Measurements from ENCODE around the gene SCMH1.

DNA sequence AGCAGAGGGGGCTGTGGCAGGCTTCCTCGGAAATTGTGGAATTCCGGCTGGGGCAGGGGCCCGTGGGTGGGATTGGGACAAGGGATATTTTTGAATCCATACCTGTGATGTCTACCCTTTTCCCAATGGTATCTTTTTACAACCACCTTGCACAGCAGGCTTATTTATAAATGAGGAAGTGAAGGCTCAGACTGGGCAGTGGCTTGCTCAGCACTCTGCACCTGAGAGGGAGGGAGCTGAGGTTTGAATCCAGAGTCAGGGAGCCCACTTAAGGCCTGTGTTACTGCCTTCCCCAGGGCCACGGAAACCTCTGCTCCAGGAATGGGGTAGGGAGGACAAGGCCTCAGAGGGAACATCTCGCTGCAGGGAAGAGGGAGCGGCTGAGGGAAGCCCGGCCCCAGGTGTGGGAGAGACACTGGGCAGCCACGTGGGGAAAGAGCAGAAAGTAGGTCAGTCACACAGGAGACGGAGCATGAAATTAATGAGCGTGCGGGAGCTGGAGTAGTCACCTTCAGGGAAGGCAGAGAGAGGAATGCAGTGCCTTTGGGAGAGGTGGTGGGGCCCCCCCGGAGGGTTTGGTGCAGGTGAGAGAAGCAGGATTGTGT lies 35.4 kb upstream of the SCMH1 start:
- TF ChIP-seq, protein P1, sequence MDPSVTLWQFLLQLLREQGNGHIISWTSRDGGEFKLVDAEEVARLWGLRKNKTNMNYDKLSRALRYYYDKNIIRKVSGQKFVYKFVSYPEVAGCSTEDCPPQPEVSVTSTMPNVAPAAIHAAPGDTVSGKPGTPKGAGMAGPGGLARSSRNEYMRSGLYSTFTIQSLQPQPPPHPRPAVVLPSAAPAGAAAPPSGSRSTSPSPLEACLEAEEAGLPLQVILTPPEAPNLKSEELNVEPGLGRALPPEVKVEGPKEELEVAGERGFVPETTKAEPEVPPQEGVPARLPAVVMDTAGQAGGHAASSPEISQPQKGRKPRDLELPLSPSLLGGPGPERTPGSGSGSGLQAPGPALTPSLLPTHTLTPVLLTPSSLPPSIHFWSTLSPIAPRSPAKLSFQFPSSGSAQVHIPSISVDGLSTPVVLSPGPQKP (IDR thresholded peaks at IDR 0.05; ENCODE audit: low read depth, low read length) = no peak
- TF ChIP-seq POLR2A (IDR thresholded peaks at IDR 0.05; ENCODE audit: low read length) (no peak), CTCF (IDR thresholded peaks at IDR 0.05) (no peak), PHF8 (IDR thresholded peaks at IDR 0.05; ENCODE audit: borderline replicate concordance, low read depth) (no peak), RCOR1 (IDR thresholded peaks at IDR 0.05; ENCODE audit: low read depth, low read length) (no peak)
- TF ChIP-seq, protein P2, sequence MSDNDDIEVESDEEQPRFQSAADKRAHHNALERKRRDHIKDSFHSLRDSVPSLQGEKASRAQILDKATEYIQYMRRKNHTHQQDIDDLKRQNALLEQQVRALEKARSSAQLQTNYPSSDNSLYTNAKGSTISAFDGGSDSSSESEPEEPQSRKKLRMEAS (IDR thresholded peaks at IDR 0.05) = no peak
